HG02678 (cell line): Measurements from ENCODE around the gene SLC22A12.

ENCODE experiments used
- ATAC-seq: cut with Tn5 transposase; IDR thresholded peaks from one replicate; pipeline ENCODE4 v1.9.1; 2021; ENCODE audit warnings: mild to moderate bottlenecking, moderate library complexity; ENCODE audit not compliant: unreplicated experiment

The SLC22A12 gene

DNA sequence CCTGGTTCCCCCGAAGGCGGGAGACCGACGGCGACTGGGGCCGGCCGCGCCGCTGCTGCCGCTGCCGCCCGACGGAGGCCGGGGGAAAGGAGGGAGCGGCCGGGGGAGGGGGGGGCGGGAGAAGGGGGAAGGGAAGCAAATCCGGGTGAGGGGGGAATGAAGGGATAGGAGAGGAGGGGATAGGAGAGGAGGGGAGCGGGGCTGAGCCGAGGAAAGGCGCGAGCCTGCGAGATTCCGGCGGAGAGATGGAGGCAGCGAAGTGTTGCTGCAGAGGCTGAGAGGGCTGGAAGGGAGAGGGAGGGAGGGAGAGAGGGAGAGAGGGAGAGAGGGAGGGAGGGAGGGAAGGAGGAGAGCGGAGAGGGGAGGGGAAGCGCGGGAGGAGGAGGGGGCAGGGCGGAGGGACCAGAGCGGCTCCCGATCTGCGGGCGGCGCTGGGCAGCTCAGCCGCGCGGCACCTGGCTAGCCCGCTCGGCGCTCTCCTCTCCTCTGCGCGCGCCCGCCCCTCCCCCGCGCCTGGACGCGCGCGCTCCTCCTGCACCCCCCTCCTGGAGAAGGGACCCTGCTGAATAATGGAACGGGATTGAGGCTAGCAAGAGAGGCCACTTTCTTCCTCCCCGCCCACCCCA is 52.3 kb downstream of the SLC22A12 start:
- ATAC-seq, result no peak

DNA sequence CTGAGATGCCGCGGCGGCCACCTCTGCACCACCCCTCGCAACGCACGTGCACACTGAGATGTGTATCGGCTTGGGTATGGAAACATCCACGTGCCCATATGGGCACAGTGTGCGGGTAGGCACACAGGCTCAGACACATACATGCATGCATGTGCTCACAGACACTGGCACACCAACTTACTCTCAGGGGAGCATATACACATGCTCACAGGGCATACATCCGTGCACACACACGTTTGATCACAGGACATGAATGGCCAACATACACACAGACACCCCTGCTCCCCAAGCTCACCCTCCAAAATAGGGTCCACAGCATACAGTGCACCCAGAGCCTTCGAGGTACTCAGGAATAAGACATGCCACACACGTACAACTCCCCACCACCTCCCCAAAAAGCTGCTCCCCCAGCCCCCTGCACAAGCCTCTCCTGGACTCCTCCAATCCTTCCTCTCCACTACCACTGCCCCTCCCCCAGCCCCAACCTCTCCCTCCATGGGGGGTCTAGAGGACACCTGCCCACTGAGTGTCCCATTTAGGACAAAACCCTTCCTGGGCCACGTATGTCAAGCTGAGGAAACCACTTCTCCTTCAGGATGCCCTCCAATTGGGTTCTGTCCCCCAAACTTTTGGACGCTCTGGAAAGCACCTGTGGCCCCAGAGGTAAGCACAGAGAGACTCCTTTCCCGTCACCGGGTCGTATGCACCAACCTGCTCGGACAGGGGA is 53.1 kb downstream of the SLC22A12 start:
- no peak for ATAC-seq

- no peak for ATAC-seq
These were observed 53.7 kb downstream of the SLC22A12 start for GRCh38 chr11:64644647-64645275.

DNA sequence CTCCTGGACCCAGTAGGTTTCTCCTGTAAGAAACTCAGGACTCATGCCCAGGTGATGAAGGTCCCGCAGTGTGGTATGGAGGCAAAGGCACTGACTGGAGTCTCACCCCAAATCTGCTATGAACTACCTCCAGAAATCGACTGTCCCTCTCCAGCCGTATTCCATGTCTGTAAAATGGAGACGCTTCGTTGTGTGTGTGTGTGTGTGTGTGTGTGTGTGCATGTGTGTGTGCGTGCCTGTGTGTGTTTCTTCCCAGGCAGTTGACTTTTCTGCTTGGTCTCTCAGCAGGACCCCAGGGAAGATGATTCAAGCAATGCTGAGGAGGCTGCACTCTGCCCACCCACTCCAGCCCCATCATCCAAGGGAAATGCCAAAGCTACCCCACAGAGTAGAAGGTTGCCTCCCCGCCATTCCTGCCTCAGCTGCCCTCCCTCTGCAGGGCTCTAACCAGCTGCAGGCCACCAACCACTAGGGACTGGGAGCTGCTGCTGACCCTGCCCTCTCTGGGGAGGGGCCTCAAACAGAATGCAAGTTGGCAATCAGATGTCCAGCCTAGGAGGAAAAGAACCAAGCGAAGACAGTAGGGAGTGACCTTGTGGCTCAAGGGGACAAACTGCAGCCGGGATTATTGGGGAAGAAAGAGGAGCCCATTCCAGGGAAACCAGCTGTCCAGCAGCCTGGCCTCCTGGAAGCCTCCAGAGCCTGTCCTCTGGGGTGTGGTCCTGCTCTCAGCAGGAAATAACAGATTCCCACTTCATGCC is 56.2 kb downstream of the SLC22A12 start:
- no peak for ATAC-seq

DNA sequence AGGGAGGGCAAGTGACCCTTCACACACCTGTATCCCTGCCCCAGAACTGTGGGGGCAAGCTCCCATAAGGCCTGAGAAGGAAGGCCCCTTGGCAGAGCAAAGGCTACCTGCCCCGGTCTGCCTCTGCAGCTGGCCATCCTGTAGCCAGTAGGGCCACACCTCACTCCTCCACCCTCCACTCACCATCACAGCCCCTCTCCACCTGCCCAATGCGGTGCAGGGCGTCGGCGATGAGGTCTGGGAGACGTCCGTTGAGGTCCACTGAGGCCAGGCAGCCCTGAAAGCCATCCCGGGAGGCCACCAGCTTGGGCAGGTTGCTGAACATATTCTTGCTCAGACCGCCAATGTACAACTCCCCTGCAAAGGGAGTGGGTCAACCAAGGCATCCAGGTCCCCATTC is 57.5 kb downstream of the SLC22A12 start:
- ATAC-seq, result no peak

DNA sequence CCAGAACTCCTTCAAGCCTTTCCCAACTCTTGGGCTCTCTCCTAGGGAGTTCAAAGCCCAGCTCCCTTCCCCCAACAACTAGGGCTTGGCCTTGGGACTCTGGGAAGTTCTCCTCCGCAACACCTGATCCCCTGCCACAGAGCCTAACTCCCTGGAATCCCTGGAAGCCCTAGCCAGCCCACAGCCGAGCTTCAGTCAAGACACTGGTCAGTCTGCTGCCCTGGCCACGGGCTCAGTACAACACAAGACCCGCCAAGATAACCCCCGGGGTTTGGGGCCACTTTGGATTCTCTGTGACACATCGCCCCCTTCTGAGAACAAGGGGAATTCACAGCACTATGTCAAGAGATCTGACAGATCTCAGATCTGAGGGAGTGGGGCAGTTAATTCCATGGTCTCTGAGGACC is 58.3 kb downstream of the SLC22A12 start:
- no peak for ATAC-seq

- no peak for ATAC-seq
These were observed 60.0 kb downstream of the SLC22A12 start for GRCh38 chr11:64650923-64651523.
